ENCODE data around the gene CIBAR2. TPM values are rescaled to one million over a fixed set of nuclear protein-coding genes. Genes with fewer than 3 reads are reported as not detected.

The CIBAR2 gene
- total RNA-seq, 5 donors from 2014 or later (not counting 1 experiment from before 2014, with no cell fraction given): not detected

DNA sequence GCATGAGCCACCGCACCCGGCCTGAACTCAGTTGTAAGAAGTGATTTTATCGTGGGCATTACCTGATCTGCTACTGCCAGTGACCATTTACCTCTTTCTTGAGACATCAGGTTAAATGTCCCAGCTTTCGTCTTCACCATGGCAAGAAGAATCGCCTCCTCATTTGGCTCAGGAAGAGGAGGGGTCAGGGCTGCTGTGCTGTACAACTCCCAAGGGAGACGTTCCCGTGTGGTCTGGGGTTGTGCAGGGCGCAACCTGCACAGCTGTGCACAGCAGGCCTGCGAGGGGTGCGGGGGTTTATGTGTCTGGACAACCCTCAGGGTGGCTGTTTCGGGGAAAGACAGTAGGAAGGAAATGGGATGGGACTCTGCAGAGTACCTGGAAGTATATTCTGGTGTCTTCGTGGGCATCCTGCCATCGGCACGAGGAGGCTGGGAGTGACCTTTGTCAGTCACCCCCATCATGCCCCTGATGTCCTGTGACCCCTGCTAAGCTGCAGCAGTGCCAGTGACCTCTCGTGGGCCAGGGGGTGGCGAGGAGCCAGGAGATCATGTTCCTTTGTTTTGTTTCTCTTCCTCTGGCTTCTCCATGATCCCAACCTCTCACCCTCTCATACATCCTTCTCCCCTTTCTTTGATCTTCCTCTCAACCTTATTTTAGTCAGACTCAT is 27.3 kb downstream of the CIBAR2 start:
- no peak for DNase-seq
- Mint-ChIP-seq H3K36me3 (peaks cover 3% of the 10 kb centered on the region), H3K27ac (no peak overlapping the region)

GRCh38 chr16:85083051-85083639 is 29.1 kb downstream of the CIBAR2 start:
- ATAC-seq (replicated peaks in 1 of 4) (no peak), DNase-seq (no peak)
- Histone ChIP-seq H3K9me3 (no peaks in the 10 kb centered on the region), H3K36me3 (ENCODE audit: control insufficient read depth in 2 of 2, extremely low read depth in 1 of 2, insufficient read depth in 1 of 2, low read length in 1 of 2) (peaks cover 9 to 13% of the 10 kb centered on the region in 2 donors), H3K4me3 (ENCODE audit: control insufficient read depth in 1 of 2, extremely low read depth in 1 of 2, low read length in 1 of 2) (peak overlapping the region in 1 of 2 donors; percentile 2), H3K4me1 (ENCODE audit: control insufficient read depth in 1 of 2, extremely low read depth in 1 of 2, insufficient read depth in 2 of 2, low read length in 2 of 2) (peaks cover 5 to 20% of the 10 kb centered on the region in 2 experiments), H3K27ac (ENCODE audit: low read length) (no peak overlapping the region), H3K27me3 (replicated peaks in 1 of 2; ENCODE audit: control insufficient read depth in 2 of 2, extremely low read depth in 1 of 2, insufficient read depth in 2 of 2, low read length in 1 of 2) (no peaks in the 10 kb centered on the region)
- ChIA-PET POLR2A (no interaction called here), CTCF (interaction anchor here in 1 of 2 donors (0.5 kb wide), 2 partner anchors 24 to 56 kb away, joined by 3 read pairs; no protein-coding TSS in a partner anchor)
- peaks cover 17 to 20% (median 17%) of the 10 kb centered on the region in 3 donors for H3K4me1 Mint-ChIP-seq
- H3K36me3 Mint-ChIP-seq: peaks cover 12% of the 10 kb centered on the region
- no peaks in the 10 kb centered on the region for H3K27me3 Mint-ChIP-seq
- H3K27ac Mint-ChIP-seq: peak overlapping the region; percentile 27 to 52
- 36% methylated on average over 7 of the region's 13 CpGs for WGBS (ENCODE audit: insufficient coverage)
- no peaks in the 10 kb centered on the region for H3K9me3 Mint-ChIP-seq
- peak overlapping the region in 1 of 3 donors; percentile 41 for H3K4me3 Mint-ChIP-seq

More for the DNA sequence above, 27.3 kb downstream of the CIBAR2 start:
- 84% methylated on average over 12 of the region's 16 CpGs for WGBS (ENCODE audit: insufficient coverage)
- peaks cover 9 to 15% of the 10 kb centered on the region in 2 donors for H3K36me3 ChIP-seq (ENCODE audit: control insufficient read depth in 2 of 2, extremely low read depth in 1 of 2, insufficient read depth in 1 of 2, low read length in 1 of 2)
- ChIA-PET CTCF (interaction anchor here in 1 of 2 donors (0.7 kb wide), 1 partner anchor 902 kb away, joined by 6 read pairs; no protein-coding TSS in a partner anchor), POLR2A (interaction anchor here in 1 of 2 donors (0.6 to 0.7 kb wide), 2 partner anchors 54 to 81 kb away, joined by 3 to 4 read pairs; no protein-coding TSS in a partner anchor)
- no peaks in the 10 kb centered on the region for H3K9me3 ChIP-seq
- no peak overlapping the region for H3K4me3 ChIP-seq (ENCODE audit: control insufficient read depth in 1 of 2, extremely low read depth in 1 of 2, low read length in 1 of 2)
- H3K9me3 Mint-ChIP-seq: no peaks in the 10 kb centered on the region
- no peak for ATAC-seq (replicated peaks in 1 of 4)
- no peaks in the 10 kb centered on the region for H3K27me3 ChIP-seq (replicated peaks in 1 of 2; ENCODE audit: control insufficient read depth in 2 of 2, extremely low read depth in 1 of 2, insufficient read depth in 2 of 2, low read length in 1 of 2)
- H3K27me3 Mint-ChIP-seq: no peaks in the 10 kb centered on the region
- no peak overlapping the region for H3K4me3 Mint-ChIP-seq
- no peak overlapping the region for H3K27ac ChIP-seq (ENCODE audit: low read length)
- H3K4me1 ChIP-seq (ENCODE audit: control insufficient read depth in 1 of 2, extremely low read depth in 1 of 2, insufficient read depth in 2 of 2, low read length in 2 of 2): peaks cover 6 to 25% of the 10 kb centered on the region in 2 experiments
- H3K4me1 Mint-ChIP-seq: peaks cover 17 to 20% (median 20%) of the 10 kb centered on the region in 3 donors

DNA sequence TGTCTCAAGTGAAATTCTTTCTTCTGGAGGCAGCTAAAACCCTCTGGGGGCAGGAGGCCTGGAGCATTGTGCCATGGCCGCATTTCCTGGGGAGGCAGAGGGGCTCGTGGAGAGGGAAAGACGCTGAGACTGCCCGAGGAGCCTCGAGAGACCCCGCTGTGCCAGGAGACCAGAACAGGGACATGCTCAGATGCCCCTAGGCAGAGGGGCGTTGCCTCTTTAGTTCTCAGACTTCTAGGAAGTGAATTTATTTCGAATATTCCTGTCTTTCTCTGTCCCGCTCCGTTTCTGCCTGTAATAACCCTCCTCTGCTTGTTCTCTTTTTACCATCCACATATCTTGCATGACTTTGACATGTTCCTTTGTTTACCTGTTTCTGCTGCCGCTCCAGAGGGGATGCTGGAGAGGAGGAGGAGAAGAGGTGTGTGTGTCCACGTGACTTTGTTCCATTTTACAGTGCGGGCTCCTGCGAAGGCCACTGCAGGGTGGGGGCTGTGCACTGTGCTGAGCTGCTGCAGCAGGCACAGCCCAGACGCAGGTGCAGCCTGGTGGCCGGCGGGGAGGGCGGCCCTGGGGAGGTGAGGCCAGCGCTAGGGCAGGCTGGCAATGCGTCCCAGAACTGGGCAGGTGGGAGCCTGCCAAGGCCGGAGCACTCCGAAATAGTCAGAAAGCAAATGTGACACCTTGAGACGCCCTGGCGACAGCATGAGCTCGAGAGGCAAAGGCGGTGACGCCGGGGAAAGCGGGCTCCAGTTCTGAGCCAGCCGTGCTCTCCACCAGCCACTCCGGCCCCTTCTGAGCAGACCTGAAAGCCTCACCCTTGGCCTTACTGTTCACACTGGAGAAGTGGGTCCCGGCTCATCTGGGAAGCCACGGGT is 29.9 kb downstream of the CIBAR2 start:
- WGBS (ENCODE audit: insufficient coverage): 65% methylated on average over 30 of the region's 33 CpGs
- H3K27ac Mint-ChIP-seq: peak overlapping the region in 1 of 2 donors; percentile 16
- H3K9me3 ChIP-seq: no peaks in the 10 kb centered on the region
- DNase-seq (no peak), ATAC-seq (replicated peaks in 1 of 4) (peak in 1 of 4 experiments; percentile 35)
- H3K36me3 Mint-ChIP-seq: peaks cover 12% of the 10 kb centered on the region
- H3K36me3 ChIP-seq (ENCODE audit: control insufficient read depth in 2 of 2, extremely low read depth in 1 of 2, insufficient read depth in 1 of 2, low read length in 1 of 2): peaks cover 9 to 19% of the 10 kb centered on the region in 2 donors
- H3K4me3 ChIP-seq (ENCODE audit: control insufficient read depth in 1 of 2, extremely low read depth in 1 of 2, low read length in 1 of 2): no peak overlapping the region
- POLR2A ChIA-PET: no interaction called here
- no peaks in the 10 kb centered on the region for H3K27me3 Mint-ChIP-seq
- CTCF ChIA-PET: interaction anchor here (0.5 kb wide), 2 partner anchors 47 to 55 kb away, joined by 3 to 6 read pairs; no protein-coding TSS in a partner anchor
- no peaks in the 10 kb centered on the region for H3K9me3 Mint-ChIP-seq
- H3K4me3 Mint-ChIP-seq: peak overlapping the region in 1 of 3 donors; percentile 41
- no peak overlapping the region for H3K27ac ChIP-seq (ENCODE audit: low read length)
- H3K4me1 ChIP-seq (ENCODE audit: control insufficient read depth in 1 of 2, extremely low read depth in 1 of 2, insufficient read depth in 2 of 2, low read length in 2 of 2): peaks cover 5 to 20% of the 10 kb centered on the region in 2 experiments
- H3K27me3 ChIP-seq (replicated peaks in 1 of 2; ENCODE audit: control insufficient read depth in 2 of 2, extremely low read depth in 1 of 2, insufficient read depth in 2 of 2, low read length in 1 of 2): no peaks in the 10 kb centered on the region
- peaks cover 17 to 20% (median 17%) of the 10 kb centered on the region in 3 donors for H3K4me1 Mint-ChIP-seq

- 89% methylated on average over 14 of the region's 15 CpGs for WGBS (ENCODE audit: insufficient coverage)
- CTCF ChIA-PET: interaction anchor here in 1 of 2 donors (0.5 to 0.6 kb wide), 2 partner anchors 47 to 355 kb away, joined by 3 to 6 read pairs; no protein-coding TSS in a partner anchor
Observed at GRCh38 chr16:85081765-85082164, 30.5 kb downstream of the CIBAR2 start.

GRCh38 chr16:85081038-85081437 is 31.2 kb downstream of the CIBAR2 start:
- H3K4me3 Mint-ChIP-seq: no peak overlapping the region
- no peaks in the 10 kb centered on the region for H3K27me3 Mint-ChIP-seq

More at GRCh38 chr16:85081765-85082164, 30.5 kb downstream of the CIBAR2 start:
- DNase-seq (no peak), ATAC-seq (replicated peaks in 1 of 4) (no peak)
- Histone ChIP-seq H3K9me3 (no peaks in the 10 kb centered on the region), H3K27ac (ENCODE audit: low read length) (no peak overlapping the region), H3K4me1 (ENCODE audit: control insufficient read depth in 1 of 2, extremely low read depth in 1 of 2, insufficient read depth in 2 of 2, low read length in 2 of 2) (peaks cover 5 to 16% of the 10 kb centered on the region in 2 experiments), H3K36me3 (ENCODE audit: control insufficient read depth in 2 of 2, extremely low read depth in 1 of 2, insufficient read depth in 1 of 2, low read length in 1 of 2) (peaks cover 9 to 23% of the 10 kb centered on the region in 2 donors), H3K27me3 (replicated peaks in 1 of 2; ENCODE audit: control insufficient read depth in 2 of 2, extremely low read depth in 1 of 2, insufficient read depth in 2 of 2, low read length in 1 of 2) (no peaks in the 10 kb centered on the region), H3K4me3 (ENCODE audit: control insufficient read depth in 1 of 2, extremely low read depth in 1 of 2, low read length in 1 of 2) (no peak overlapping the region)
- Mint-ChIP-seq H3K4me3 (no peak overlapping the region), H3K4me1 (peaks cover 13 to 17% (median 13%) of the 10 kb centered on the region in 3 donors), H3K27ac (no peak overlapping the region), H3K9me3 (no peaks in the 10 kb centered on the region), H3K27me3 (no peaks in the 10 kb centered on the region), H3K36me3 (peaks cover 12% of the 10 kb centered on the region)
- POLR2A ChIA-PET: no interaction called here

More at GRCh38 chr16:85081038-85081437, 31.2 kb downstream of the CIBAR2 start:
- peaks cover 10 to 13% (median 13%) of the 10 kb centered on the region in 3 donors for H3K4me1 Mint-ChIP-seq
- ATAC-seq (replicated peaks in 1 of 4) (no peak), DNase-seq (no peak)
- no peak overlapping the region for H3K4me3 ChIP-seq (ENCODE audit: control insufficient read depth in 1 of 2, extremely low read depth in 1 of 2, low read length in 1 of 2)
- H3K9me3 ChIP-seq: no peaks in the 10 kb centered on the region
- H3K36me3 Mint-ChIP-seq: peaks cover 15% of the 10 kb centered on the region
- peaks cover 5 to 9% of the 10 kb centered on the region in 2 experiments for H3K4me1 ChIP-seq (ENCODE audit: control insufficient read depth in 1 of 2, extremely low read depth in 1 of 2, insufficient read depth in 2 of 2, low read length in 2 of 2)
- ChIA-PET POLR2A (no interaction called here), CTCF (interaction anchor here in 1 of 2 donors (0.6 kb wide), 1 partner anchor 355 kb away, joined by 3 read pairs; no protein-coding TSS in a partner anchor)
- 91% methylated on average over 9 of the region's 9 CpGs for WGBS (ENCODE audit: insufficient coverage)
- no peak overlapping the region for H3K27ac ChIP-seq (ENCODE audit: low read length)
- no peaks in the 10 kb centered on the region for H3K27me3 ChIP-seq (replicated peaks in 1 of 2; ENCODE audit: control insufficient read depth in 2 of 2, extremely low read depth in 1 of 2, insufficient read depth in 2 of 2, low read length in 1 of 2)
- H3K27ac Mint-ChIP-seq: no peak overlapping the region
- peaks cover 9 to 31% of the 10 kb centered on the region in 2 donors for H3K36me3 ChIP-seq (ENCODE audit: control insufficient read depth in 2 of 2, extremely low read depth in 1 of 2, insufficient read depth in 1 of 2, low read length in 1 of 2)
- no peaks in the 10 kb centered on the region for H3K9me3 Mint-ChIP-seq

All from T-cell (primary cell).